DND-41 (cell line): ENCODE results near the gene HBG1.

Experiments
- EZH2 ChIP-seq: IDR thresholded peaks from 3 replicates; pipeline ENCODE4 v1.6.1; 2012; ENCODE audit warnings: borderline replicate concordance, low read depth, mild to moderate bottlenecking, moderate library complexity, low read length, inconsistent platforms; ENCODE audit not compliant: severe bottlenecking
- TF ChIP-seq, protein P1 (sequence below): IDR thresholded peaks from 2 replicates; pipeline ENCODE4 v1.5.1; 2012; ENCODE audit warnings: borderline replicate concordance, low read length, moderate library complexity, mild to moderate bottlenecking; ENCODE audit not compliant: poor library complexity, severe bottlenecking; ENCODE audit errors: extremely low read depth

DNA sequence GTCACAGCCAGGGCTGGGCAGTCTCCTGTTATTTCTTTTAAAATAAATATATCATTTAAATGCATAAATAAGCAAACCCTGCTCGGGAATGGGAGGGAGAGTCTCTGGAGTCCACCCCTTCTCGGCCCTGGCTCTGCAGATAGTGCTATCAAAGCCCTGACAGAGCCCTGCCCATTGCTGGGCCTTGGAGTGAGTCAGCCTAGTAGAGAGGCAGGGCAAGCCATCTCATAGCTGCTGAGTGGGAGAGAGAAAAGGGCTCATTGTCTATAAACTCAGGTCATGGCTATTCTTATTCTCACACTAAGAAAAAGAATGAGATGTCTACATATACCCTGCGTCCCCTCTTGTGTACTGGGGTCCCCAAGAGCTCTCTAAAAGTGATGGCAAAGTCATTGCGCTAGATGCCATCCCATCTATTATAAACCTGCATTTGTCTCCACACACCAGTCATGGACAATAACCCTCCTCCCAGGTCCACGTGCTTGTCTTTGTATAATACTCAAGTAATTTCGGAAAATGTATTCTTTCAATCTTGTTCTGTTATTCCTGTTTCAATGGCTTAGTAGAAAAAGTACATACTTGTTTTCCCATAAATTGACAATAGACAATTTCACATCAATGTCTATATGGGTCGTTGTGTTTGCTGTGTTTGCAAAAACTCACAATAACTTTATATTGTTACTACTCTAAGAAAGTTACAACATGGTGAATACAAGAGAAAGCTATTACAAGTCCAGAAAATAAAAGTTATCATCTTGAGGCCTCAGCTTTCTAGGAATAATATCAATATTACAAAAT, 38.6 kb upstream of the HBG1 start:
- TF ChIP-seq, protein P1, sequence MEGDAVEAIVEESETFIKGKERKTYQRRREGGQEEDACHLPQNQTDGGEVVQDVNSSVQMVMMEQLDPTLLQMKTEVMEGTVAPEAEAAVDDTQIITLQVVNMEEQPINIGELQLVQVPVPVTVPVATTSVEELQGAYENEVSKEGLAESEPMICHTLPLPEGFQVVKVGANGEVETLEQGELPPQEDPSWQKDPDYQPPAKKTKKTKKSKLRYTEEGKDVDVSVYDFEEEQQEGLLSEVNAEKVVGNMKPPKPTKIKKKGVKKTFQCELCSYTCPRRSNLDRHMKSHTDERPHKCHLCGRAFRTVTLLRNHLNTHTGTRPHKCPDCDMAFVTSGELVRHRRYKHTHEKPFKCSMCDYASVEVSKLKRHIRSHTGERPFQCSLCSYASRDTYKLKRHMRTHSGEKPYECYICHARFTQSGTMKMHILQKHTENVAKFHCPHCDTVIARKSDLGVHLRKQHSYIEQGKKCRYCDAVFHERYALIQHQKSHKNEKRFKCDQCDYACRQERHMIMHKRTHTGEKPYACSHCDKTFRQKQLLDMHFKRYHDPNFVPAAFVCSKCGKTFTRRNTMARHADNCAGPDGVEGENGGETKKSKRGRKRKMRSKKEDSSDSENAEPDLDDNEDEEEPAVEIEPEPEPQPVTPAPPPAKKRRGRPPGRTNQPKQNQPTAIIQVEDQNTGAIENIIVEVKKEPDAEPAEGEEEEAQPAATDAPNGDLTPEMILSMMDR: no peak
- no peak for TF ChIP-seq EZH2
